H9 (cell line): Measurements from ENCODE around the gene KCNJ10. TPM values are rescaled to one million over a fixed set of nuclear protein-coding genes. Genes with fewer than 3 reads are reported as not detected.

Experiments
- DNase-seq: peaks from one replicate; pipeline ENCODE4 v3.0.0-alpha.2; 2017
- H2AFZ ChIP-seq: one replicate; pipeline ENCODE4 v1.6.1; 2013; ENCODE audit warnings: mild to moderate bottlenecking, low read length, control low read depth, moderate library complexity
- H2AK5ac ChIP-seq: 2 replicates; pipeline ENCODE4 v1.6.1; 2013; ENCODE audit warnings: low read length, control low read depth, mixed read lengths; ENCODE audit not compliant: insufficient read length
- H2BK120ac ChIP-seq: one replicate; pipeline ENCODE4 v1.6.1; 2013; ENCODE audit warnings: low read depth, mild to moderate bottlenecking, low read length, control low read depth, inconsistent platforms; ENCODE audit not compliant: poor library complexity, severe bottlenecking
- H2BK12ac ChIP-seq: 2 replicates; pipeline ENCODE4 v1.6.1; 2013; ENCODE audit warnings: low read length, control low read depth, mixed read lengths, low read depth; ENCODE audit not compliant: insufficient read length
- H2BK15ac ChIP-seq: 2 replicates; pipeline ENCODE4 v1.6.1; 2013; ENCODE audit warnings: low read depth, low read length, control low read depth
- H2BK20ac ChIP-seq: one replicate; pipeline ENCODE4 v1.6.1; 2013; ENCODE audit warnings: low read depth, mild to moderate bottlenecking, low read length, control low read depth, inconsistent platforms; ENCODE audit not compliant: poor library complexity, severe bottlenecking
- H2BK5ac ChIP-seq: 2 replicates; pipeline ENCODE4 v1.6.1; 2013; ENCODE audit warnings: low read length, control low read depth, mixed read lengths; ENCODE audit not compliant: insufficient read length
- H3K14ac ChIP-seq: 2 replicates; pipeline ENCODE4 v1.6.1; 2013; ENCODE audit warnings: low read length, control low read depth; ENCODE audit not compliant: insufficient read depth
- H3K18ac ChIP-seq: 2 replicates; pipeline ENCODE4 v1.6.1; 2013; ENCODE audit warnings: low read depth, mild to moderate bottlenecking, mixed read lengths, low read length, control low read depth; ENCODE audit not compliant: insufficient read length
- H3K23ac ChIP-seq: 2 replicates; pipeline ENCODE4 v1.6.1; 2013; ENCODE audit warnings: low read length, control low read depth, mixed read lengths, low read depth; ENCODE audit not compliant: insufficient read length
- H3K23me2 ChIP-seq: 2 replicates; pipeline ENCODE4 v1.6.1; 2013; ENCODE audit warnings: low read depth, mild to moderate bottlenecking, mixed read lengths, low read length, control low read depth; ENCODE audit not compliant: insufficient read length, poor library complexity, severe bottlenecking
- H3K27ac ChIP-seq: 2 replicates; pipeline ENCODE4 v1.5.1; 2013; ENCODE audit warnings: low read length, control low read depth, mixed read lengths, low read depth; ENCODE audit not compliant: insufficient read length
- H3K27me3 ChIP-seq: 2 replicates; pipeline ENCODE4 v1.6.1; 2013; ENCODE audit warnings: low read length, control low read depth, inconsistent platforms; ENCODE audit not compliant: insufficient read depth
- H3K4ac ChIP-seq: 2 replicates; pipeline ENCODE4 v1.6.1; 2013; ENCODE audit warnings: low read depth, mild to moderate bottlenecking, control low read depth, inconsistent platforms, low read length, moderate library complexity
- H3K4me1 ChIP-seq: 2 replicates; pipeline ENCODE4 v1.6.1; 2013; ENCODE audit warnings: low read length, control low read depth, inconsistent platforms; ENCODE audit not compliant: insufficient read depth
- H3K4me2 ChIP-seq: 2 replicates; pipeline ENCODE4 v1.6.1; 2013; ENCODE audit warnings: low read length, control low read depth, mixed read lengths; ENCODE audit not compliant: insufficient read length, insufficient read depth
- H3K56ac ChIP-seq: 2 replicates; pipeline ENCODE4 v1.6.1; 2013; ENCODE audit warnings: low read depth, mild to moderate bottlenecking, mixed read lengths, low read length, control low read depth; ENCODE audit not compliant: insufficient read length
- H3K79me1 ChIP-seq: 2 replicates; pipeline ENCODE4 v1.6.1; 2013; ENCODE audit warnings: low read depth, mild to moderate bottlenecking, moderate library complexity, low read length, control low read depth, inconsistent platforms; ENCODE audit not compliant: insufficient read depth, poor library complexity, severe bottlenecking
- H3K79me2 ChIP-seq: 2 replicates; pipeline ENCODE4 v1.6.1; 2013; ENCODE audit warnings: low read length, control low read depth, inconsistent platforms; ENCODE audit not compliant: insufficient read depth
- H3K9ac ChIP-seq: 2 replicates; pipeline ENCODE4 v1.6.1; 2013; ENCODE audit warnings: low read length, control low read depth, mixed read lengths; ENCODE audit not compliant: insufficient read length; ENCODE audit errors: extremely low read depth
- H3K9me3 ChIP-seq: one replicate; pipeline ENCODE4 v1.6.1; 2013; ENCODE audit warnings: low read depth, low read length, inconsistent platforms; ENCODE audit not compliant: control insufficient read depth
- H3T11ph ChIP-seq: one replicate; pipeline ENCODE4 v1.6.1; 2013; ENCODE audit warnings: mild to moderate bottlenecking, low read length, control low read depth, inconsistent platforms
- H4K20me1 ChIP-seq: one replicate; pipeline ENCODE4 v1.6.1; 2013; ENCODE audit not compliant: control insufficient read depth, insufficient read length, insufficient read depth
- H4K5ac ChIP-seq: 2 replicates; pipeline ENCODE4 v1.6.1; 2013; ENCODE audit warnings: low read depth, mild to moderate bottlenecking, mixed read lengths, low read length, control low read depth; ENCODE audit not compliant: insufficient read length
- H4K8ac ChIP-seq: replicated peaks from 2 replicates; pipeline ENCODE4 v1.6.1; 2013; ENCODE audit warnings: low read length, control low read depth, mixed read lengths, low read depth; ENCODE audit not compliant: insufficient read length
- H4K91ac ChIP-seq: 2 replicates; pipeline ENCODE4 v1.6.1; 2013; ENCODE audit warnings: low read depth, mild to moderate bottlenecking, moderate library complexity, mixed read lengths, low read length, control low read depth; ENCODE audit not compliant: insufficient read length
- H3K27ac Mint-ChIP-seq, 3 experiments: 2 replicates in 2 of 3; 3 replicates in 1 of 3; pipeline ENCODE4 v1.8.0; 2020 to 2021; ENCODE audit warnings: mixed read lengths in 3 of 3, mild to moderate bottlenecking in 1 of 3, moderate library complexity in 1 of 3
- H3K27me3 Mint-ChIP-seq: 2 replicates; pipeline ENCODE4 v1.8.0; 2021; ENCODE audit warnings: low read depth, mild to moderate bottlenecking, moderate library complexity, mixed read lengths
- H3K36me3 Mint-ChIP-seq, 3 experiments: 2 replicates in 2 of 3; 3 replicates in 1 of 3; pipeline ENCODE4 v1.8.0; 2020 to 2021; ENCODE audit warnings: low read depth in 3 of 3, mixed read lengths in 3 of 3; ENCODE audit not compliant: insufficient read depth in 1 of 3
- H3K4me1 Mint-ChIP-seq, 2 experiments: 2 replicates each; pipeline ENCODE4 v1.8.0; 2020; ENCODE audit warnings: mixed read lengths in 2 of 2
- H3K4me3 Mint-ChIP-seq, 2 experiments: 2 replicates in 1 of 2; 3 replicates in 1 of 2; pipeline ENCODE4 v1.8.0; 2020 to 2021; ENCODE audit warnings: mild to moderate bottlenecking in 2 of 2, mixed read lengths in 2 of 2, moderate library complexity in 1 of 2
- H3K9me3 Mint-ChIP-seq, 2 experiments: 2 replicates in 1 of 2; 3 replicates in 1 of 2; pipeline ENCODE4 v1.8.0; 2020; ENCODE audit warnings: mild to moderate bottlenecking in 2 of 2, mixed read lengths in 2 of 2, moderate library complexity in 1 of 2
- WGBS: extraction: QIAGEN DNeasy Blood & Tissue Kit; methylation state at CpG from one replicate; pipeline ENCODE4 v1.1.7; 2013; ENCODE audit warnings: missing lambda C conversion rate, low lambda C conversion rate, mixed read lengths; ENCODE audit not compliant: insufficient read length; ENCODE audit errors: extremely low coverage; 5-methylcytosine and 5-hydroxymethylcytosine counted together
- total RNA-seq: library from RNA; stranded (reverse); gene quantifications from 2 replicates; pipeline ENCODE4 v1.2.1, GENCODE V29; 2021
- TF ChIP-seq, protein P1 (sequence below): fragments of 200-600 bp; sonication (generic); conservative IDR thresholded peaks from 3 replicates; pipeline ENCODE4 v1.8.0; 2021; ENCODE audit warnings: antibody characterized with exemption, mild to moderate bottlenecking

The KCNJ10 gene
- total RNA-seq, 1 experiment from 2014 or later: 0.44 TPM

DNA sequence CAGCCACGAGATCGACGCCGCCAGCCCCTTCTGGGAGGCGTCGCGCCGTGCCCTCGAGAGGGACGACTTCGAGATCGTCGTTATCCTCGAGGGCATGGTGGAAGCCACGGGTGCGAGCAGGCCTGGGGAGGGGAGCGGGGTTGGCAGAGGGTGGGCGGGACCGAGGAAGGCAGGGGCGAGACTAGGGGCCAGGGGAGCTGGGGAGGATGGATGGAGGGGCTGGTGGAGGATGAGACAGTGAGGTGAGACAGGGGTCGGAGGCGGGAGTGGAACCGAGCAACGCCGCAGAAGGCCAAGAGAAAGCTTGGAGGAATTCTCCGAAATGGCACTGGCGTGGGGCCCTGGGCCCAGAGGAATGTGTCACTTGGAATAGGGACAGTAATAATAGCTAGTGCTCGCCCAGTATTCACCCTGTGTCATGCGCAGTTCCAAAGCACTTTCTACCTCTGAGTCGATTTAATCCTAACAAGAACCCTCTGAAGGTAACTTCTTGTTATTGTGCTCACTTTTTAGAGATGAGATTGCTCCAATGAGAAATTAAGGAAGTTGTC is 14.9 kb upstream of the KCNJ10 start:
- H3K27ac ChIP-seq: no peak overlapping the region
- Mint-ChIP-seq H3K4me3 (no peak overlapping the region), H3K27ac (no peak overlapping the region), H3K36me3 (peaks cover 6 to 21% (median 6%) of the 10 kb centered on the region in 3 experiments; a peak in 5 of 7 replicates), H3K27me3 (peaks cover 62% of the 10 kb centered on the region), H3K9me3 (no peaks in the 10 kb centered on the region; a peak in 1 of 5 replicates), H3K4me1 (peaks cover 9 to 10% of the 10 kb centered on the region in 2 experiments)
- no peaks in the 10 kb centered on the region for H3K79me1 ChIP-seq
- no peak overlapping the region for H2BK5ac ChIP-seq
- no peak overlapping the region for H3K56ac ChIP-seq
- TF ChIP-seq, protein P1, sequence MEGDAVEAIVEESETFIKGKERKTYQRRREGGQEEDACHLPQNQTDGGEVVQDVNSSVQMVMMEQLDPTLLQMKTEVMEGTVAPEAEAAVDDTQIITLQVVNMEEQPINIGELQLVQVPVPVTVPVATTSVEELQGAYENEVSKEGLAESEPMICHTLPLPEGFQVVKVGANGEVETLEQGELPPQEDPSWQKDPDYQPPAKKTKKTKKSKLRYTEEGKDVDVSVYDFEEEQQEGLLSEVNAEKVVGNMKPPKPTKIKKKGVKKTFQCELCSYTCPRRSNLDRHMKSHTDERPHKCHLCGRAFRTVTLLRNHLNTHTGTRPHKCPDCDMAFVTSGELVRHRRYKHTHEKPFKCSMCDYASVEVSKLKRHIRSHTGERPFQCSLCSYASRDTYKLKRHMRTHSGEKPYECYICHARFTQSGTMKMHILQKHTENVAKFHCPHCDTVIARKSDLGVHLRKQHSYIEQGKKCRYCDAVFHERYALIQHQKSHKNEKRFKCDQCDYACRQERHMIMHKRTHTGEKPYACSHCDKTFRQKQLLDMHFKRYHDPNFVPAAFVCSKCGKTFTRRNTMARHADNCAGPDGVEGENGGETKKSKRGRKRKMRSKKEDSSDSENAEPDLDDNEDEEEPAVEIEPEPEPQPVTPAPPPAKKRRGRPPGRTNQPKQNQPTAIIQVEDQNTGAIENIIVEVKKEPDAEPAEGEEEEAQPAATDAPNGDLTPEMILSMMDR: no peak
- H2AFZ ChIP-seq: no peak overlapping the region
- H2BK120ac ChIP-seq: no peak overlapping the region
- no peak overlapping the region for H2BK15ac ChIP-seq
- no peak overlapping the region for H3T11ph ChIP-seq
- H4K8ac ChIP-seq: no peak overlapping the region
- no peak overlapping the region for H2BK20ac ChIP-seq
- H3K23ac ChIP-seq: no peak overlapping the region
- H3K4me1 ChIP-seq: no peaks in the 10 kb centered on the region; the same call in 1 of the 2 replicates
- H3K79me2 ChIP-seq: no peaks in the 10 kb centered on the region
- no peak overlapping the region for H4K5ac ChIP-seq
- peaks cover 7% of the 10 kb centered on the region; the same call in 1 of the 2 replicates for H3K27me3 ChIP-seq
- H3K4me2 ChIP-seq: no peak overlapping the region
- no peak overlapping the region for H3K4ac ChIP-seq
- no peaks in the 10 kb centered on the region for H3K23me2 ChIP-seq
- H3K18ac ChIP-seq: no peak overlapping the region
- H2BK12ac ChIP-seq: no peak overlapping the region
- H4K20me1 ChIP-seq: no peaks in the 10 kb centered on the region
- no CpG with 5 or more reads among the region's 30 CpGs for WGBS
- H4K91ac ChIP-seq: no peak overlapping the region
- H3K14ac ChIP-seq: no peak overlapping the region
- no peak overlapping the region for H2AK5ac ChIP-seq
- no peaks in the 10 kb centered on the region for H3K9me3 ChIP-seq
- DNase-seq: no peak
- H3K9ac ChIP-seq: no peak overlapping the region
